GM12864 (cell line): Measurements from ENCODE around the gene LCP2.

Experiments used
- DNase-seq: peaks from one replicate; pipeline ENCODE4 v3.0.0-alpha.2; 2011; ENCODE audit warnings: low read depth
- H3K4me3 ChIP-seq: 2 replicates; pipeline ENCODE4 v1.5.1; 2011; ENCODE audit warnings: mild to moderate bottlenecking, low read depth, low read length, control low read depth
- TF ChIP-seq, protein P1 (sequence below): IDR thresholded peaks from 2 replicates; pipeline ENCODE4 v1.5.1; 2011; ENCODE audit warnings: low read depth, mild to moderate bottlenecking, moderate library complexity, low read length, control low read depth, inconsistent platforms; ENCODE audit errors: missing control alignments

Gene LCP2

DNA sequence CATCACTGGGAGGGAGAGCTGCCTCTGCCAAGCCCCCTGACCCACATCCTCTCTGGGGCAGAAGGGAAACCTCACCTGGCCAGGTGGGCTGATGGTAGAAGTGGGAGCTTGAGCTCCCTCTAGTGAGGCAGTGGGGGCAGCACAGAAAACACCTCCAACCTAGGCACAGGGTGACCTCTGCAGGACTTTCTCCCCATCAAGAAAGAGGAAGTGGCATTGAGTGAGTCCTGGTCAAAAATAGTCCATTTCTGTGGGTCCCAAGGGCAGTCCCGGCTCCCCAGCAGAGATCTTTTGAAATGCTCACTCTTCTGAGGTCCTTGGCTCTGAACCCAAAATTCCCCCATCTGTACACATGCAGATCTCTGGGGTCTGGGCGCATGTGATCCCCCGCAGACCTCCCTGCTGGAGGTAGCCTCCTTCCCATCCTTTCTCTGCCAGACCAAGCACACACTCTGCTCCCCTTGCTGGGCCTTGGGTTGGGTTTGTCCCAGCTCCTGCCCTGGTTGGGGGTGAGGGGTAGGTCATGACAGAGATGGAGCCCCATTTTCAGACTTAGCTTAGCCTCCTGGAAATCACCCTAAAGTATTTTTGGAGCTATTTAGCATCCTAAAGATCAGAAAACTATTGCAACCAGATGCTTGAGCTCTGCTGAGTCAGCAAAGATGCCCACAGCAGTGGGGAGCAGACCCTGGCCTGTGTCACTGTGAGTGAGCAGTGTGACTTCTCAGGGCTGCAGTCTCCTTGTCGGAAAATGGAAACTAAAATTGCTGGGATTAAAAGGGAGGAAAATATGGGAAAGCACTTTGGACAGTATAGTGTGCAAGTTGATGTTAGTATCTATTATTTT, 41.6 kb upstream of the LCP2 start:
- DNase-seq: no peak
- no peak overlapping the region for H3K4me3 ChIP-seq
- TF ChIP-seq, protein P1, sequence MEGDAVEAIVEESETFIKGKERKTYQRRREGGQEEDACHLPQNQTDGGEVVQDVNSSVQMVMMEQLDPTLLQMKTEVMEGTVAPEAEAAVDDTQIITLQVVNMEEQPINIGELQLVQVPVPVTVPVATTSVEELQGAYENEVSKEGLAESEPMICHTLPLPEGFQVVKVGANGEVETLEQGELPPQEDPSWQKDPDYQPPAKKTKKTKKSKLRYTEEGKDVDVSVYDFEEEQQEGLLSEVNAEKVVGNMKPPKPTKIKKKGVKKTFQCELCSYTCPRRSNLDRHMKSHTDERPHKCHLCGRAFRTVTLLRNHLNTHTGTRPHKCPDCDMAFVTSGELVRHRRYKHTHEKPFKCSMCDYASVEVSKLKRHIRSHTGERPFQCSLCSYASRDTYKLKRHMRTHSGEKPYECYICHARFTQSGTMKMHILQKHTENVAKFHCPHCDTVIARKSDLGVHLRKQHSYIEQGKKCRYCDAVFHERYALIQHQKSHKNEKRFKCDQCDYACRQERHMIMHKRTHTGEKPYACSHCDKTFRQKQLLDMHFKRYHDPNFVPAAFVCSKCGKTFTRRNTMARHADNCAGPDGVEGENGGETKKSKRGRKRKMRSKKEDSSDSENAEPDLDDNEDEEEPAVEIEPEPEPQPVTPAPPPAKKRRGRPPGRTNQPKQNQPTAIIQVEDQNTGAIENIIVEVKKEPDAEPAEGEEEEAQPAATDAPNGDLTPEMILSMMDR: peak; percentile 96

DNA sequence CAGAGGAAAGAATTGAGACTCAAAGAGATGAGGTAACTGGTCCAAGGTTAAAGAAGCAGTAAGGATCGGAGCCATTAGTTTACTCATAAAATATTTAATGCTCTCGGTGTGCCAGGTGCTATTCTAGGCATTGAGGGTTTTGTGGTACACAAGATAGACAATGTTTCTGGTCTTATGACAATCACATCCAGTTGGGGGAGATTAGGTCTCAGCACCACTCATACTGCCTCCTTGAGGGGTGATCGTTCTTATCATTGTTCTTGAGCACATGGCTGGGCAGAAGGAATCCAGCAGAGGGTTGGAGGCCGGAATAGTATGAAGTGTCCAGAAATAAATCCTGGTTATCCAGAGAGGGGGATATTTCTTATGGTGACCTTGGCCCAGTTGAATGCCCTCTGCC, 40.7 kb upstream of the LCP2 start:
- H3K4me3 ChIP-seq: no peak overlapping the region
- TF ChIP-seq, protein P1: no peak
- DNase-seq: no peak

DNA sequence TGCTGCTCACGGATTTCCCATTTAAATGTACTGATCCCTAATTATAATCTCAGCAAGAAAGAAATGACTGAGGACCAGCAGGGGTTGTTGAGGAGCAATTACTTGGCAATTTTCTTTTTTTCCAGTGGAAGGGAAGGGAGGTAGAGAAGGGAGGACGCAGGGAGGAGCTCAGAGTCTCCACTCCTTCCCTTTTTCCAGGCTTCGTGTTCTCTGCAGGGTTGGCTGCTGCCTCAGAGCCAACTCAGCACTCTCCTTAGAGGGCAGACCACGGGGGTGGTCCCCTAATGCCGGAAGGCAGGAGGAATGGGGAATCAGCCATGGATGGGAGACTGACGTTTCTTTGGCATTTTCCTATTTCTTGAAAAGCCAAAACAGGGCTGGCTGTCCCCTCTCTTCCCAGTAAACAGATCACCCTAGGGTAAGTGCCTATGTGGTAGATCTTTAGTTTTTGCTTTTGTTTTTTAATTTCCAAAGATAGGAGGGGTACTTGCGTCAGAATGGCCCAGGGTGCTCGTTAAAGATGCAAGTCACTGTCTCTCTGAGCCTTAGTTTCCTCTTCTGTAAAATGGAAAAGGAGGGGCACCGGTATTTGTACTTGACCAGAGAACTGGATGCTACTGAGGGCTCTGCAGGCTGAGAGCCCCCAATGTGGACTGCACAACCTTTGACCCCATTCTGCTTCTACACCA, 39.6 kb upstream of the LCP2 start:
- TF ChIP-seq, protein P1: no peak
- DNase-seq: no peak

DNA sequence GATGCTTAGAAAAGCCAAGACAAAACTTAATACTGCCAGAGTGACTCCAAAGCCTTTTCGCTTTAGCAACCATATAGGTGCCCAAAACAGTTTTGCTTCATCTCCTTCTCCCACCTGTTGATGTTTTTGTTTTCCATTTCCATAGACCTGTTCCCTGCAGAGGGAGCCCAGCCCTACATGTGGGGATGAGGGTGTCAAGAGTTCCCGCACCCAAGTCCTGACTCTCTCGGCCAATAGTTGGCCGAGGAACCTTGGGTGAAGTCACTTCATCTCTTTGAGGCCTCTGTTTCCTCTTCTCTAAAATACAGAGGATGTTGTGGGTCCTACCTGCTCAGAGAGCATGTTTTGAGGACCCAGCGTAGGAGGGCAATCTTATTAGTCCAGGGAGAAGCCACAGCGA, 38.5 kb upstream of the LCP2 start:
- DNase-seq: no peak
- H3K4me3 ChIP-seq: no peak overlapping the region
- TF ChIP-seq, protein P1: no peak

More for the DNA sequence above, 39.6 kb upstream of the LCP2 start:
- H3K4me3 ChIP-seq: no peak overlapping the region

DNA sequence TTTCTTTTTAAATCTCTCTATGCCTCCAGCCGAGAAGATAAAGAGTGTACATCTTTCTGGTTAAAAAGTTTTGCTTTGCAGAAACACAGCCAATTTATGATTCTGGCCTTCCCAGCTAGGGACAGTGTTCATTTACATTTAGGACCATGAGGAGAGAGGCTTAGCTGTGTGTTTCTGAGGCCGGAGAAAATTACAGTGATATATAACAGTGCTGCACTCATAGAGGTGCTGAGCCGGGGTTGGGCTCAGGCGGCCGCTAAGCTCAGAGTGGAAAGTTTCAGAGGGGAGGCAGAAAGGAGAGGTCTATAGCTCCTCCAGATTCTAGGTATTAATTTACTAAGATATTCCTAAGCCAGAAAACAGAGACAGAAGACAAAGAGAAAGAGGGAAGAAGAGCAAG, 37.0 kb upstream of the LCP2 start:
- H3K4me3 ChIP-seq: no peak overlapping the region
- TF ChIP-seq, protein P1: no peak
- no peak for DNase-seq

DNA sequence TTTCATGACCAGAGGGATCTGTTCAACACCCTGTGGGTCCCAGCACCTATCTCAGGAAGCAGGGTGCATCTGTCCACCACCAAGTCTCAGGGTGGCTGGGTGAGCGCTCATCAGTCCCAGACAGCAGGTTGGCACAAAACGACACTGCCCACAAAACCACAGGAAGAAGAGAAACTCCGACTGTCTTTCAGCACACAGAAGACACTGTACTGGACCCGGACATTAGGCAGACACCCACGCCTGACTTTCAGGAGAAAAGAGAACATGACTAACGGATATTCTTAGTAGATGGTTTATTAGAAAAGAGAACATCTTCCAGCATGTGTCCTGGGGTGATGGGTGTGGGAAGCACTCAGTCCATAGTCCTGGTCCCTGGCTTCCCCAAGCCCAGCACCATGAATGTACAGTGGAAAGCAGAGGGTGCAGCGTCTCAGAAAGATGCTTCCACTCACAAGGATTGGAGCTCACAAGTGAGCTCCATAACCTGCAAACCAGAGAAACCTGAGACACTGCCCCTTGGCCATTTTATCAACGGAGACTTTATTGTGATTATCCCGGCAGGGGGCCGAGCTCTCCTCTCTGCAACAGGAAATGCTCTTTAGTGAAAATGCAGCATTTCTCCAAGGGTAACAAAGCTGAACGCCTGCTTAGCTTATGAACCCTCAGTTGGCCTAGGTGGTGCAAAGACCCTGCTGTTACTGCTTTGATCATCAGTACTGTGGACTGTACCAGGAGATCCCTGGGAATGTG, 35.8 kb upstream of the LCP2 start:
- TF ChIP-seq, protein P1: no peak
- no peak for DNase-seq
- H3K4me3 ChIP-seq: no peak overlapping the region
